ENCODE measurements around the gene RACGAP1.

- no peak for TF ChIP-seq EP300 (conservative IDR thresholded peaks at IDR 0.05; ENCODE audit: poor library complexity, severe bottlenecking)
- TF ChIP-seq CTCF (IDR thresholded peaks at IDR 0.05; ENCODE audit: poor library complexity, severe bottlenecking), result no peak
- TF ChIP-seq POLR2AphosphoS5 (IDR thresholded peaks at IDR 0.05), result no peak
- no peak for TF ChIP-seq SMC3 (conservative IDR thresholded peaks at IDR 0.05; ENCODE audit: poor library complexity)
- TF ChIP-seq REST (IDR thresholded peaks at IDR 0.05; ENCODE audit: borderline replicate concordance), result no peak
- no peak for TF ChIP-seq EZH2 (IDR thresholded peaks at IDR 0.05; ENCODE audit: borderline replicate concordance, insufficient read depth, low read length, poor library complexity, severe bottlenecking)
- no peak for TF ChIP-seq MXI1 (conservative IDR thresholded peaks at IDR 0.05; ENCODE audit: poor library complexity, severe bottlenecking)
- TF ChIP-seq TAF1 (IDR thresholded peaks at IDR 0.05; ENCODE audit: low read depth), result no peak
- TF ChIP-seq RAD21 (conservative IDR thresholded peaks at IDR 0.05), result no peak
These were observed 55.5 kb downstream of the RACGAP1 start for GRCh38 chr12:49969651-49970429.

All from neural cell (in vitro differentiated cells).